H9 (cell line): ENCODE measurements around the gene NUAK2. TPM values are rescaled to one million over a fixed set of nuclear protein-coding genes. Genes with fewer than 3 reads are reported as not detected.

Source experiments
- DNase-seq: peaks from one replicate; pipeline ENCODE4 v3.0.0-alpha.2; 2017
- H2AFZ ChIP-seq: one replicate; pipeline ENCODE4 v1.6.1; 2013; ENCODE audit warnings: mild to moderate bottlenecking, low read length, control low read depth, moderate library complexity
- H2AK5ac ChIP-seq: 2 replicates; pipeline ENCODE4 v1.6.1; 2013; ENCODE audit warnings: low read length, control low read depth, mixed read lengths; ENCODE audit not compliant: insufficient read length
- H2BK120ac ChIP-seq: one replicate; pipeline ENCODE4 v1.6.1; 2013; ENCODE audit warnings: low read depth, mild to moderate bottlenecking, low read length, control low read depth, inconsistent platforms; ENCODE audit not compliant: poor library complexity, severe bottlenecking
- H2BK12ac ChIP-seq: 2 replicates; pipeline ENCODE4 v1.6.1; 2013; ENCODE audit warnings: low read length, control low read depth, mixed read lengths, low read depth; ENCODE audit not compliant: insufficient read length
- H2BK15ac ChIP-seq: 2 replicates; pipeline ENCODE4 v1.6.1; 2013; ENCODE audit warnings: low read depth, low read length, control low read depth
- H2BK20ac ChIP-seq: one replicate; pipeline ENCODE4 v1.6.1; 2013; ENCODE audit warnings: low read depth, mild to moderate bottlenecking, low read length, control low read depth, inconsistent platforms; ENCODE audit not compliant: poor library complexity, severe bottlenecking
- H2BK5ac ChIP-seq: 2 replicates; pipeline ENCODE4 v1.6.1; 2013; ENCODE audit warnings: low read length, control low read depth, mixed read lengths; ENCODE audit not compliant: insufficient read length
- H3K14ac ChIP-seq: 2 replicates; pipeline ENCODE4 v1.6.1; 2013; ENCODE audit warnings: low read length, control low read depth; ENCODE audit not compliant: insufficient read depth
- H3K18ac ChIP-seq: 2 replicates; pipeline ENCODE4 v1.6.1; 2013; ENCODE audit warnings: low read depth, mild to moderate bottlenecking, mixed read lengths, low read length, control low read depth; ENCODE audit not compliant: insufficient read length
- H3K23ac ChIP-seq: 2 replicates; pipeline ENCODE4 v1.6.1; 2013; ENCODE audit warnings: low read length, control low read depth, mixed read lengths, low read depth; ENCODE audit not compliant: insufficient read length
- H3K23me2 ChIP-seq: 2 replicates; pipeline ENCODE4 v1.6.1; 2013; ENCODE audit warnings: low read depth, mild to moderate bottlenecking, mixed read lengths, low read length, control low read depth; ENCODE audit not compliant: insufficient read length, poor library complexity, severe bottlenecking
- H3K27ac ChIP-seq: 2 replicates; pipeline ENCODE4 v1.5.1; 2013; ENCODE audit warnings: low read length, control low read depth, mixed read lengths, low read depth; ENCODE audit not compliant: insufficient read length
- H3K27me3 ChIP-seq: 2 replicates; pipeline ENCODE4 v1.6.1; 2013; ENCODE audit warnings: low read length, control low read depth, inconsistent platforms; ENCODE audit not compliant: insufficient read depth
- H3K4ac ChIP-seq: 2 replicates; pipeline ENCODE4 v1.6.1; 2013; ENCODE audit warnings: low read depth, mild to moderate bottlenecking, control low read depth, inconsistent platforms, low read length, moderate library complexity
- H3K4me1 ChIP-seq: 2 replicates; pipeline ENCODE4 v1.6.1; 2013; ENCODE audit warnings: low read length, control low read depth, inconsistent platforms; ENCODE audit not compliant: insufficient read depth
- H3K4me2 ChIP-seq: 2 replicates; pipeline ENCODE4 v1.6.1; 2013; ENCODE audit warnings: low read length, control low read depth, mixed read lengths; ENCODE audit not compliant: insufficient read length, insufficient read depth
- H3K56ac ChIP-seq: 2 replicates; pipeline ENCODE4 v1.6.1; 2013; ENCODE audit warnings: low read depth, mild to moderate bottlenecking, mixed read lengths, low read length, control low read depth; ENCODE audit not compliant: insufficient read length
- H3K79me1 ChIP-seq: 2 replicates; pipeline ENCODE4 v1.6.1; 2013; ENCODE audit warnings: low read depth, mild to moderate bottlenecking, moderate library complexity, low read length, control low read depth, inconsistent platforms; ENCODE audit not compliant: insufficient read depth, poor library complexity, severe bottlenecking
- H3K79me2 ChIP-seq: 2 replicates; pipeline ENCODE4 v1.6.1; 2013; ENCODE audit warnings: low read length, control low read depth, inconsistent platforms; ENCODE audit not compliant: insufficient read depth
- H3K9ac ChIP-seq: 2 replicates; pipeline ENCODE4 v1.6.1; 2013; ENCODE audit warnings: low read length, control low read depth, mixed read lengths; ENCODE audit not compliant: insufficient read length; ENCODE audit errors: extremely low read depth
- H3K9me3 ChIP-seq: one replicate; pipeline ENCODE4 v1.6.1; 2013; ENCODE audit warnings: low read depth, low read length, inconsistent platforms; ENCODE audit not compliant: control insufficient read depth
- H3T11ph ChIP-seq: one replicate; pipeline ENCODE4 v1.6.1; 2013; ENCODE audit warnings: mild to moderate bottlenecking, low read length, control low read depth, inconsistent platforms
- H4K20me1 ChIP-seq: one replicate; pipeline ENCODE4 v1.6.1; 2013; ENCODE audit not compliant: control insufficient read depth, insufficient read length, insufficient read depth
- H4K5ac ChIP-seq: 2 replicates; pipeline ENCODE4 v1.6.1; 2013; ENCODE audit warnings: low read depth, mild to moderate bottlenecking, mixed read lengths, low read length, control low read depth; ENCODE audit not compliant: insufficient read length
- H4K8ac ChIP-seq: replicated peaks from 2 replicates; pipeline ENCODE4 v1.6.1; 2013; ENCODE audit warnings: low read length, control low read depth, mixed read lengths, low read depth; ENCODE audit not compliant: insufficient read length
- H4K91ac ChIP-seq: 2 replicates; pipeline ENCODE4 v1.6.1; 2013; ENCODE audit warnings: low read depth, mild to moderate bottlenecking, moderate library complexity, mixed read lengths, low read length, control low read depth; ENCODE audit not compliant: insufficient read length
- H3K27ac Mint-ChIP-seq, 3 experiments: 2 replicates in 2 of 3; 3 replicates in 1 of 3; pipeline ENCODE4 v1.8.0; 2020 to 2021; ENCODE audit warnings: mixed read lengths in 3 of 3, mild to moderate bottlenecking in 1 of 3, moderate library complexity in 1 of 3
- H3K27me3 Mint-ChIP-seq: 2 replicates; pipeline ENCODE4 v1.8.0; 2021; ENCODE audit warnings: low read depth, mild to moderate bottlenecking, moderate library complexity, mixed read lengths
- H3K36me3 Mint-ChIP-seq, 3 experiments: 2 replicates in 2 of 3; 3 replicates in 1 of 3; pipeline ENCODE4 v1.8.0; 2020 to 2021; ENCODE audit warnings: low read depth in 3 of 3, mixed read lengths in 3 of 3; ENCODE audit not compliant: insufficient read depth in 1 of 3
- H3K4me1 Mint-ChIP-seq, 2 experiments: 2 replicates each; pipeline ENCODE4 v1.8.0; 2020; ENCODE audit warnings: mixed read lengths in 2 of 2
- H3K4me3 Mint-ChIP-seq, 2 experiments: 2 replicates in 1 of 2; 3 replicates in 1 of 2; pipeline ENCODE4 v1.8.0; 2020 to 2021; ENCODE audit warnings: mild to moderate bottlenecking in 2 of 2, mixed read lengths in 2 of 2, moderate library complexity in 1 of 2
- H3K9me3 Mint-ChIP-seq, 2 experiments: 2 replicates in 1 of 2; 3 replicates in 1 of 2; pipeline ENCODE4 v1.8.0; 2020; ENCODE audit warnings: mild to moderate bottlenecking in 2 of 2, mixed read lengths in 2 of 2, moderate library complexity in 1 of 2
- WGBS: extraction: QIAGEN DNeasy Blood & Tissue Kit; methylation state at CpG from one replicate; pipeline ENCODE4 v1.1.7; 2013; ENCODE audit warnings: missing lambda C conversion rate, low lambda C conversion rate, mixed read lengths; ENCODE audit not compliant: insufficient read length; ENCODE audit errors: extremely low coverage; 5-methylcytosine and 5-hydroxymethylcytosine counted together
- total RNA-seq: library from RNA; stranded (reverse); gene quantifications from 2 replicates; pipeline ENCODE4 v1.2.1, GENCODE V29; 2021
- TF ChIP-seq, protein P1 (sequence below): fragments of 200-600 bp; sonication (generic); conservative IDR thresholded peaks from 3 replicates; pipeline ENCODE4 v1.8.0; 2021; ENCODE audit warnings: antibody characterized with exemption, mild to moderate bottlenecking

NUAK2 gene
- total RNA-seq, 1 experiment from 2014 or later = 15.4 TPM

DNA sequence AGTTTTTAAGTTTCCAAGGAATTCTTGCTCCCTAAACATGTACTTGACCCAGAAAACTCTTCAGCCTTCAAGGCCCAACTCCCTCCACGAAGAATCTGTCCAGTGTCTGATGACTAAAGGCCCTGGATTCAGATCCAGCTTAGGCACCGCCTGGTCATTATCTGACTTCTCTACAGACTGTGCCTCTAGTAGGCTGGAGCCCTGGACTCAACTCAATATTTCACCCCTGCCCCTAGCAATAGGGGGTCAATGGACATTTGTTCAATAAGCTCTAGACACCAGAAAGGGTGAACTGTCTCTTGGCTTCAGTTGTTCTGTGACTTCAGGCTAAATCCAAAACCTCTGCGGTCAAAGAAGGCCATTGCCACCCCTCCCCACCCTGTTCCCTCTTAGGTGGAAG is 34.5 kb downstream of the NUAK2 start:
- no peak overlapping the region for H3K4me2 ChIP-seq
- H2BK15ac ChIP-seq = no peak overlapping the region
- Mint-ChIP-seq H3K9me3 (peaks cover 0 to 2% of the 10 kb centered on the region in 2 experiments; a peak in 1 of 5 replicates), H3K27ac (no peak overlapping the region), H3K27me3 (no peaks in the 10 kb centered on the region; the same call in 1 of the 2 replicates), H3K36me3 (no peaks in the 10 kb centered on the region), H3K4me1 (peaks cover 54 to 61% of the 10 kb centered on the region in 2 experiments), H3K4me3 (no peak overlapping the region)
- H3K23ac ChIP-seq = no peak overlapping the region
- TF ChIP-seq, protein P1, sequence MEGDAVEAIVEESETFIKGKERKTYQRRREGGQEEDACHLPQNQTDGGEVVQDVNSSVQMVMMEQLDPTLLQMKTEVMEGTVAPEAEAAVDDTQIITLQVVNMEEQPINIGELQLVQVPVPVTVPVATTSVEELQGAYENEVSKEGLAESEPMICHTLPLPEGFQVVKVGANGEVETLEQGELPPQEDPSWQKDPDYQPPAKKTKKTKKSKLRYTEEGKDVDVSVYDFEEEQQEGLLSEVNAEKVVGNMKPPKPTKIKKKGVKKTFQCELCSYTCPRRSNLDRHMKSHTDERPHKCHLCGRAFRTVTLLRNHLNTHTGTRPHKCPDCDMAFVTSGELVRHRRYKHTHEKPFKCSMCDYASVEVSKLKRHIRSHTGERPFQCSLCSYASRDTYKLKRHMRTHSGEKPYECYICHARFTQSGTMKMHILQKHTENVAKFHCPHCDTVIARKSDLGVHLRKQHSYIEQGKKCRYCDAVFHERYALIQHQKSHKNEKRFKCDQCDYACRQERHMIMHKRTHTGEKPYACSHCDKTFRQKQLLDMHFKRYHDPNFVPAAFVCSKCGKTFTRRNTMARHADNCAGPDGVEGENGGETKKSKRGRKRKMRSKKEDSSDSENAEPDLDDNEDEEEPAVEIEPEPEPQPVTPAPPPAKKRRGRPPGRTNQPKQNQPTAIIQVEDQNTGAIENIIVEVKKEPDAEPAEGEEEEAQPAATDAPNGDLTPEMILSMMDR = no peak
- H2BK20ac ChIP-seq = no peak overlapping the region
- H3K9me3 ChIP-seq = no peaks in the 10 kb centered on the region
- H4K20me1 ChIP-seq = peaks cover 2% of the 10 kb centered on the region
- no peaks in the 10 kb centered on the region for H3K27me3 ChIP-seq
- no peak overlapping the region for H2AK5ac ChIP-seq
- peaks cover 6% of the 10 kb centered on the region; the same call in 1 of the 2 replicates for H3K4me1 ChIP-seq
- no peak overlapping the region for H4K5ac ChIP-seq
- no peaks in the 10 kb centered on the region for H3K79me2 ChIP-seq
- H2AFZ ChIP-seq = no peak overlapping the region
- no peak for DNase-seq
- no peak overlapping the region for H3K27ac ChIP-seq
- H2BK5ac ChIP-seq = no peak overlapping the region
- no peak overlapping the region for H3K14ac ChIP-seq
- H3K56ac ChIP-seq = no peak overlapping the region
- no peak overlapping the region for H3T11ph ChIP-seq
- no peak overlapping the region for H2BK12ac ChIP-seq
- no peak overlapping the region for H4K91ac ChIP-seq
- H3K79me1 ChIP-seq = no peaks in the 10 kb centered on the region
- H4K8ac ChIP-seq = no peak overlapping the region
- H3K23me2 ChIP-seq = no peaks in the 10 kb centered on the region
- whole genome bisulfite sequencing = no CpG with 5 or more reads among the region's 3 CpGs
- H3K18ac ChIP-seq = no peak overlapping the region
- no peak overlapping the region for H3K4ac ChIP-seq
- H2BK120ac ChIP-seq = no peak overlapping the region
- H3K9ac ChIP-seq = no peak overlapping the region
